ENCODE measurements around the gene LTBP1. TPM values are rescaled to one million over a fixed set of nuclear protein-coding genes. Genes with fewer than 3 reads are reported as not detected.

LTBP1 gene
- total RNA-seq, 4 donors from 2014 or later, result 3.8 to 20.8 (median 11.3) TPM

DNA sequence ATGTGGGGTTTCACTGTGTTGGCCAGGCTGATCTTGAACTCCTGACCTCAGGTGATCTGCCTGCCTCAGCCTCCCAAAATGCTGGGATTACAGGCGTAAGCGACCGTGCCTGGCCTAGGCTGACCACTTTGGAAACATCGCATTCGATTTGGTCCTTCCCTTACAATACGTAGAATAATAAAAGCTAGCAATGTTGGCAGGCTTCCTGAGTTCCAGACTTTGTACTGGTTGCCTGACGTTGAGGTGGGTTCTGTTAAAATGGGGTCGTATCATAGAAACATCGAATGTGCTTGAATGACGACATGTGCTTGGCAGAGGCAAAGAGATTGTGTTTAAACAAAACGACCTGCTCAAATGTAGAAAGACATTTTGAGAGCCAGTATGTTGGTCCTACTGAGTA, 56.1 kb downstream of the LTBP1 start:
- DNase-seq (ENCODE audit: low spot score in 2 of 2), result no peak
- TF ChIP-seq, protein P1, sequence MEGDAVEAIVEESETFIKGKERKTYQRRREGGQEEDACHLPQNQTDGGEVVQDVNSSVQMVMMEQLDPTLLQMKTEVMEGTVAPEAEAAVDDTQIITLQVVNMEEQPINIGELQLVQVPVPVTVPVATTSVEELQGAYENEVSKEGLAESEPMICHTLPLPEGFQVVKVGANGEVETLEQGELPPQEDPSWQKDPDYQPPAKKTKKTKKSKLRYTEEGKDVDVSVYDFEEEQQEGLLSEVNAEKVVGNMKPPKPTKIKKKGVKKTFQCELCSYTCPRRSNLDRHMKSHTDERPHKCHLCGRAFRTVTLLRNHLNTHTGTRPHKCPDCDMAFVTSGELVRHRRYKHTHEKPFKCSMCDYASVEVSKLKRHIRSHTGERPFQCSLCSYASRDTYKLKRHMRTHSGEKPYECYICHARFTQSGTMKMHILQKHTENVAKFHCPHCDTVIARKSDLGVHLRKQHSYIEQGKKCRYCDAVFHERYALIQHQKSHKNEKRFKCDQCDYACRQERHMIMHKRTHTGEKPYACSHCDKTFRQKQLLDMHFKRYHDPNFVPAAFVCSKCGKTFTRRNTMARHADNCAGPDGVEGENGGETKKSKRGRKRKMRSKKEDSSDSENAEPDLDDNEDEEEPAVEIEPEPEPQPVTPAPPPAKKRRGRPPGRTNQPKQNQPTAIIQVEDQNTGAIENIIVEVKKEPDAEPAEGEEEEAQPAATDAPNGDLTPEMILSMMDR (IDR thresholded peaks at IDR 0.05), result no peak
- TF ChIP-seq POLR2A (IDR thresholded peaks at IDR 0.05), result no peak
- WGBS, 2 donors, result 85 to 87% methylated on average over 11 of the region's 11 CpGs
- intact Hi-C loops (cut with DNase I; ENCODE audit: low total_unique reads), result no loop called here
- H3K4me3 ChIP-seq (ENCODE audit: low read depth, poor library complexity, severe bottlenecking), result no peak overlapping the region

DNA sequence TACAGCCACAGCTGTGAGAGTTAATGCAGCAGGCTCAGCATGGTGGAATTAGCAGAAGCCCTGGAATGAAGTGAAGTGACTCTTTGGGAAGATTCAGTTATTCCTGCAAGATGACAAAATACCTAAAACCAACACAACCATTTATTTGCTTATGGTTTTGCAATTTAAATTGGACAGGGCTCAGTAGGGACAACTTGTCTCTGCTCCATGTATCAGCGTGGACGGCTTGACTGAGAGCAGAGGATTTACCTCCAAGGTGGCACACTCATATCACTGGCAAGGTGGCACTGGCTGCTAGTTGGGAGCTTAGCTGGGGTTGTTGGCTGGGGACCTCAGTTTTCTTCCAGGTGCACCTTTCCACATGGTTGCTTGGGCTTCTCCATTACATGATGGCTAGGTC, 58.3 kb downstream of the LTBP1 start:
- TF ChIP-seq POLR2A (IDR thresholded peaks at IDR 0.05), result no peak
- TF ChIP-seq, protein P1 (IDR thresholded peaks at IDR 0.05), result no peak
- 85 to 92% methylated on average over 2 of the region's 2 CpGs for WGBS, 2 donors
- no peak overlapping the region for H3K4me3 ChIP-seq (ENCODE audit: low read depth, poor library complexity, severe bottlenecking)
- intact Hi-C loops (cut with DNase I; ENCODE audit: low total_unique reads), result no loop called here
- DNase-seq (ENCODE audit: low spot score in 2 of 2), result no peak

DNA sequence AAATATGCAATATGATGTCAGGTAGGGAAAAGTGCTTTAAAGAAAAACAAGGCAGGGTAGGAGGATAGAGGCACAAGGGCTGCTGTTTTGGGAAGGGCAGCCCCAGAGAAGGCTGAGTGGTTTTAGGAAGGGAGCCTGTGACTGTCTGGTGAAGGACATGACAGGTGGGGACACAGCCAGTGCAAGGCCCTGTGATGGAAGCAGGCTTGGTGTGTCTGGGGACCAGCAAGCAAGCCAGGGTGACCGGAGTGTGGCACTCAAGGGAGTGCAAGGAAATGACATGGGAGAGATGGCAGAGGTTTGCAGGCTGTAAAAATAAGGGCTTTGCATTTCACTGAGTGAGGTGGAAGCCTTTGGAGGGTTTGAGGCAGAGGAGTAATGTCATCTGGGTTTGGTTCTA, 62.0 kb downstream of the LTBP1 start:
- no peak for DNase-seq (ENCODE audit: low spot score in 2 of 2)
- H3K4me3 ChIP-seq (ENCODE audit: low read depth, poor library complexity, severe bottlenecking), result no peak overlapping the region
- WGBS, 2 donors, result 100% methylated on average over 1 of the region's 1 CpG
- TF ChIP-seq POLR2A (IDR thresholded peaks at IDR 0.05), result no peak
- TF ChIP-seq, protein P1 (IDR thresholded peaks at IDR 0.05), result no peak
- intact Hi-C loops (cut with DNase I; ENCODE audit: low total_unique reads), result no loop called here

DNA sequence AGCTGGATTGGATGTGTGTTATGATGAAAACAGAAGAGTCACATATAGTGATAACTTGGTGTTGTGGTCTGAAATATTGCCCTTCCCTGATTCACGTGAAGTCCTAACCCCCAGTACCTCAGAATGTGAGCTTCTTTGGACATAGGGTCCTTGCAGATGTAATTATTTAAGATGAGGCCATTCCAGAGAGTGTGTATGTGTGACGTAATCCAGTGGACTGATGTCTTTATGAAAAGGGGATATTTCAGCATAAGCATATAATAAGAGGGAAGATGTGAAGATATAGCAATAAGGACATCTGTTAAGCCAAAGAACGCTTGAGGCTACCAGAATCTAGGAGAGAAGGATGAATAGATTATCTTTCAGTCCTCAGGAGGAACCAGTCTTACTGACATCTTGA, 62.5 kb downstream of the LTBP1 start:
- 94 to 96% methylated on average over 3 of the region's 3 CpGs for WGBS, 2 donors
- intact Hi-C loops (cut with DNase I; ENCODE audit: low total_unique reads), result no loop called here
- TF ChIP-seq, protein P1 (IDR thresholded peaks at IDR 0.05), result no peak
- no peak for TF ChIP-seq POLR2A (IDR thresholded peaks at IDR 0.05)
- DNase-seq (ENCODE audit: low spot score in 2 of 2), result no peak
- H3K4me3 ChIP-seq (ENCODE audit: low read depth, poor library complexity, severe bottlenecking), result no peak overlapping the region

DNA sequence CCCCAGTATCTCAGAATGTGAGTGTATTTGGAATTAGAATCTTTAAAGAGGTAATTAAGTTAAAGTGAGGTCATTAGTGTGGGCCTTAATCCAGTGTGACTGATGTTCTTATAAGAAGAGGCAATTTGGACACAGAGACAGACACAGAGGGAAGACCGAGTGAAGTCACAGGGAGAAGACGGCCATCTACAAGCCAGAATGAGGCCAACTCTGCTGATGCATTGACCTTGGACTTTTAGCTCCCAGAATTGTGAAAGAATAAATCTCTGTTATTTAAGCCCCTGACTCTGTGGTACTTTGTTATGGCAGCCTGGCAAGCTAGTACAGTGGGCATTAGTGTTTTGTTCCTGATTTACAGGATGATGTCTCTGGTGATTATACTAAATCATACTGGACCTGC, 64.6 kb downstream of the LTBP1 start:
- no peak overlapping the region for H3K4me3 ChIP-seq (ENCODE audit: low read depth, poor library complexity, severe bottlenecking)
- no peak for DNase-seq (ENCODE audit: low spot score in 2 of 2)
- TF ChIP-seq, protein P1 (IDR thresholded peaks at IDR 0.05), result no peak
- no peak for TF ChIP-seq POLR2A (IDR thresholded peaks at IDR 0.05)
- intact Hi-C loops (cut with DNase I; ENCODE audit: low total_unique reads), result no loop called here
- 90 to 100% methylated on average over 2 of the region's 2 CpGs for WGBS, 2 donors

DNA sequence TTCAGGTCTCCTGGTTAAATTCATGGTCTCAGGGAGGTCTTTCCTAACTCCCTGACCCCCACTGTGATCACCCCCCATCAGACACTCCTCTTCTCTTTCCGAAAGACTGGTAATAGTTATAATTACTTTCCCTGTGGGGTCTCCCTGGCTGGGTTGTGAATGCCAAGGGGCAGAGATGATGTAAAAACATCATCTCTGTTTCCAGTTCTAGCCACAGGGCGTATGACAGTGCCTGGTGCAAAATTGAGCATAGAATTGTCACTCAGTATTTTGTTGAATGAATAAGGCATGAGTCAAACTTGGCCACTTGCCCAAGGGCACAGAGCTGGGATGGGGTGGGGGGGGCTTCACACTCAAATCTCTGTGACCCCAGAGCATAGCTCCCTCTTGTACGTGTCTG, 65.2 kb downstream of the LTBP1 start:
- TF ChIP-seq, protein P1 (IDR thresholded peaks at IDR 0.05), result no peak
- no peak for TF ChIP-seq POLR2A (IDR thresholded peaks at IDR 0.05)
- DNase-seq (ENCODE audit: low spot score in 2 of 2), result no peak
- H3K4me3 ChIP-seq (ENCODE audit: low read depth, poor library complexity, severe bottlenecking), result no peak overlapping the region
- 86 to 87% methylated on average over 3 of the region's 3 CpGs for WGBS, 2 donors
- intact Hi-C loops (cut with DNase I; ENCODE audit: low total_unique reads), result no loop called here

Data from lower leg skin (tissue), 4 donors.